H1 (cell line): ENCODE measurements around the gene MED12L. TPM values are rescaled to one million over a fixed set of nuclear protein-coding genes. Genes with fewer than 3 reads are reported as not detected.

ENCODE experiments used
- EGR1 ChIP-seq: IDR thresholded peaks from 2 replicates; pipeline ENCODE4 v1.6.1; 2011; ENCODE audit warnings: low read depth, low read length, borderline replicate concordance
- HDAC6 ChIP-seq: IDR thresholded peaks from one replicate; pipeline ENCODE4 v1.7.1; 2012; ENCODE audit warnings: low read depth, mild to moderate bottlenecking, inconsistent platforms, low read length, moderate library complexity
- KDM1A ChIP-seq: fragments of 200-600, 300-600 bp; sonication (generic); IDR thresholded peaks from 2 replicates; pipeline ENCODE4 v1.7.1; 2016; ENCODE audit warnings: mild to moderate bottlenecking, low read length, borderline replicate concordance
- MAFK ChIP-seq: IDR thresholded peaks from 2 replicates; pipeline ENCODE4 v1.6.1; 2012; ENCODE audit warnings: low read depth, mild to moderate bottlenecking, improper control_type of control experiment, low read length
- PHF8 ChIP-seq: fragments of 200-600 bp; sonication (generic); conservative IDR thresholded peaks from 2 replicates; pipeline ENCODE4 v1.7.1; 2012; ENCODE audit warnings: low read depth, mild to moderate bottlenecking, inconsistent platforms, low read length, moderate library complexity
- POU5F1 ChIP-seq: IDR thresholded peaks from 2 replicates; pipeline ENCODE4 v1.6.1; 2011; ENCODE audit warnings: low read depth, mild to moderate bottlenecking, low read length, moderate library complexity
- SP1 ChIP-seq: IDR thresholded peaks from 2 replicates; pipeline ENCODE4 v1.6.1; 2011; ENCODE audit warnings: low read depth, low read length
- polyA plus RNA-seq, 7 experiments: library from polyadenylated mRNA; depleted of rRNA in 3 of 7; stranded (reverse) in 5 of 7; unstranded in 2 of 7; fragments of >200 nt in 5 of 7; fragments of 200-250 nt in 2 of 7; gene quantifications; 1 replicate in 5 of 7; 2 replicates in 1 of 7; 4 replicates in 1 of 7; pipeline versions ENCODE4 v1.2.1 to v1.2.3, GENCODE V29; 2011 to 2013; ENCODE audit warnings: missing spikeins in 2 of 7, mixed read lengths in 2 of 7
- total RNA-seq: library from RNA; stranded (reverse); fragmentation: NEBNext Ultra II Directional; extraction: Animal tissue kit (Norgen Biotek cat#: 25700); gene quantifications from 2 replicates; pipeline ENCODE4 v1.2.1, GENCODE V29; 2021

The MED12L gene
- total and polyA plus RNA-seq, 2 of the 8 experiments (the other 6 are each of a cell fraction or from before 2014, with no cell fraction given), result 3.6 to 26.2 TPM

- TF ChIP-seq POU5F1, result no peak
- TF ChIP-seq MAFK, result no peak
- no peak for TF ChIP-seq EGR1
- TF ChIP-seq HDAC6, result no peak
- no peak for TF ChIP-seq KDM1A
- no peak for TF ChIP-seq PHF8
- no peak for TF ChIP-seq SP1
Observed at GRCh38 chr3:151130428-151130827, 45.0 kb downstream of the MED12L start (continued).
